Lower leg skin (tissue), 4 donors: Measurements from ENCODE around the gene CTNND1. TPM values are rescaled to one million over a fixed set of nuclear protein-coding genes. Genes with fewer than 3 reads are reported as not detected.

Source experiments
- DNase-seq, 2 donors: peaks; one replicate each; pipeline ENCODE4 v3.0.0-alpha.2; 2019; ENCODE audit warnings: low spot score in 2 of 2
- H3K4me3 ChIP-seq: fragments of 200-600 bp; sonication (generic); 2 replicates; pipeline ENCODE4 v1.5.1; 2017; ENCODE audit warnings: mild to moderate bottlenecking, low read depth; ENCODE audit not compliant: poor library complexity, severe bottlenecking
- CTCF ChIP-seq, 3 donors: fragments of 450-650 bp; IDR thresholded peaks; one replicate each; pipeline ENCODE4 v1.5.1; 2016; ENCODE audit warnings: antibody characterized with exemption in 3 of 3, mild to moderate bottlenecking in 3 of 3, moderate library complexity in 2 of 3
- POLR2A ChIP-seq, 2 donors: fragments of 450-650 bp; IDR thresholded peaks; one replicate each; pipeline ENCODE4 v1.6.1; 2016 to 2017; ENCODE audit warnings: antibody characterized with exemption in 2 of 2, mild to moderate bottlenecking in 1 of 2, moderate library complexity in 1 of 2
- WGBS, 2 donors: methylation state at CpG; one replicate each; pipeline ENCODE4 v1.1.5; 2018; 5-methylcytosine and 5-hydroxymethylcytosine counted together
- intact Hi-C: fragments of 100-400 bp; cut with DNase I; formaldehyde crosslinking; loops from one replicate; pipeline ENCODE4 v1.15.0; 2023; ENCODE audit warnings: low total_unique reads
- total RNA-seq, 4 donors: library from RNA; depleted of rRNA; stranded (reverse); fragments of >200 nt; gene quantifications; one replicate each; pipeline ENCODE4 v1.1.0, GENCODE V29; 2016

The CTNND1 gene
- total RNA-seq, 4 donors from 2014 or later, result 186 to 243 (median 197) TPM

- WGBS, 2 donors, result 77 to 78% methylated on average over 2 of the region's 2 CpGs
- intact Hi-C loops, result loop anchor here (10.0 kb wide), 1 partner anchor 239 kb away; no protein-coding TSS in a partner anchor
Measured at GRCh38 chr11:57815476-57815875, 53.9 kb downstream of the CTNND1 start.

GRCh38 chr11:57815877-57816276 is 54.3 kb downstream of the CTNND1 start:
- WGBS, 2 donors, result 75 to 80% methylated on average over 5 of the region's 5 CpGs
- no peak for DNase-seq
- intact Hi-C loops, result loop anchor here (10.0 kb wide), 1 partner anchor 239 kb away; no protein-coding TSS in a partner anchor
- TF ChIP-seq CTCF (IDR thresholded peaks at IDR 0.05) (no peak), POLR2A (IDR thresholded peaks at IDR 0.05) (no peak)
- no peak overlapping the region for H3K4me3 ChIP-seq

More at GRCh38 chr11:57815476-57815875, 53.9 kb downstream of the CTNND1 start:
- TF ChIP-seq POLR2A (IDR thresholded peaks at IDR 0.05), result no peak
- no peak for TF ChIP-seq CTCF (IDR thresholded peaks at IDR 0.05)
- no peak for DNase-seq
- no peak overlapping the region for H3K4me3 ChIP-seq

GRCh38 chr11:57818812-57819211 is 57.2 kb downstream of the CTNND1 start:
- DNase-seq, result no peak
- intact Hi-C loops, result loop anchor here (10.0 kb wide), 1 partner anchor 236 kb away; no protein-coding TSS in a partner anchor
- no peak overlapping the region for H3K4me3 ChIP-seq
- 97% methylated on average over 1 of the region's 1 CpG for WGBS, 2 donors
- TF ChIP-seq POLR2A (IDR thresholded peaks at IDR 0.05) (no peak), CTCF (IDR thresholded peaks at IDR 0.05) (no peak)

GRCh38 chr11:57819252-57819979 is 57.8 kb downstream of the CTNND1 start:
- 86 to 87% methylated on average over 7 of the region's 7 CpGs for WGBS, 2 donors
- no peak for TF ChIP-seq CTCF (IDR thresholded peaks at IDR 0.05)
- no peak for TF ChIP-seq POLR2A (IDR thresholded peaks at IDR 0.05)
- intact Hi-C loops, result loop anchor here (10.0 kb wide), 1 partner anchor 235 kb away; no protein-coding TSS in a partner anchor

GRCh38 chr11:57823859-57824258 is 62.3 kb downstream of the CTNND1 start:
- DNase-seq, result no peak
- TF ChIP-seq POLR2A (IDR thresholded peaks at IDR 0.05), result no peak
- no peak for TF ChIP-seq CTCF (IDR thresholded peaks at IDR 0.05)
- whole genome bisulfite sequencing, 2 donors, result 94 to 97% methylated on average over 1 of the region's 1 CpG
- intact Hi-C loops, result no loop called here
- H3K4me3 ChIP-seq, result no peak overlapping the region

More at GRCh38 chr11:57819252-57819979, 57.8 kb downstream of the CTNND1 start:
- DNase-seq, result no peak
- no peak overlapping the region for H3K4me3 ChIP-seq
